HG03520 (cell line): ENCODE data around the gene PTGIS.

ENCODE experiments used
- ATAC-seq: cut with Tn5 transposase; IDR thresholded peaks from one replicate; pipeline ENCODE4 v1.9.1; 2021; ENCODE audit warnings: mild to moderate bottlenecking, moderate library complexity; ENCODE audit not compliant: unreplicated experiment

Gene PTGIS

DNA sequence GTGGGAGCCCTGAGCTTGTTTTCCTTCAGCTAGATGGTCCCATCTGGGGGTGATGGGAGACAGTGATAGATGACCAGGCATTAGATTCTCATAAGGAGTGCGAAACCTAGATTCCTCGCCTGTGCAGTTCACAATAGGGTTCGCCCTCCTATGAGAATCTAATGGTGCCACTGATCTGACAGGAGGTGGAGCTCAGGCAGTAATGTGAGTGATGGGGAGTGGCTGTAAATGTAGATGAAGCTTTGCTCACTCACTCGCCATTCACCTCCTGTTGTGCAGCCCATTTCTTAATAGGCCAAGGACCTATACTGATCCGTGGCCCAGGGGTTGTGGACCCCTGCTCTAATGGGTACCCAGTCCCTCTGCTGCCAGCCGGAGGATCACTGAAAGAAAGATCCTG is 64.8 kb downstream of the PTGIS start:
- no peak for ATAC-seq

DNA sequence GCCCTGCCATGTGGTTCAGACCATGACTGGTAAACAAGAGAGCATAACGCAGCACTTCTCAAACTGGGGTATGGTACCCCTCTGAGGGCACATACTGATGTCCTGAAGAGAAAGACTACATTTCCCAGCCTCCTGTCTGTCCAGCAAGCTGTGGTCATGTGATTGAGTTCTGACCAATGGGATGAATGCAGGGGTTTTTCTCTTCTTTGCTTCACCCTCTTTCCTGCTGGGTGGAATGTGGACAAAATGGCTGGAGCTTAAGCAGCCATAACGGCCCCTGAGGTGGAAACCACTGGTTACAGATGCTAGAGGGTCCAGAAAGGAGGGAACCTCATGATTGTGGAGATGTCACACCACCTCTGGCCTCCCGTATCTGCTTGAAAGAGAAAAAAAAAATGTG is 66.0 kb downstream of the PTGIS start:
- ATAC-seq: no peak

DNA sequence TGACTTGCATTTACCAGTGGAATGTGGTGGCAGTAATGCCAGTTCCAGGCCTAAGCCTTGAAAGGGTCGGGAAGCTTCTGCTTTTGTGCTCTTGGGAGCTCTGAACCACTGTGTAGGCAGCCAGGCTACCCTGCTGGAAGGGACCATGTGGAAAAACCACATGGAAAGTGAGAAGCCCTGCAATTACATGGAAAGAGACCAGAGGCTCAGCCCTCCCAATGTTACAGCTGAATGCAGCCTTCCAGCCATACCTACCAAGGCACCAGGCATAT is 70.6 kb downstream of the PTGIS start:
- no peak for ATAC-seq

DNA sequence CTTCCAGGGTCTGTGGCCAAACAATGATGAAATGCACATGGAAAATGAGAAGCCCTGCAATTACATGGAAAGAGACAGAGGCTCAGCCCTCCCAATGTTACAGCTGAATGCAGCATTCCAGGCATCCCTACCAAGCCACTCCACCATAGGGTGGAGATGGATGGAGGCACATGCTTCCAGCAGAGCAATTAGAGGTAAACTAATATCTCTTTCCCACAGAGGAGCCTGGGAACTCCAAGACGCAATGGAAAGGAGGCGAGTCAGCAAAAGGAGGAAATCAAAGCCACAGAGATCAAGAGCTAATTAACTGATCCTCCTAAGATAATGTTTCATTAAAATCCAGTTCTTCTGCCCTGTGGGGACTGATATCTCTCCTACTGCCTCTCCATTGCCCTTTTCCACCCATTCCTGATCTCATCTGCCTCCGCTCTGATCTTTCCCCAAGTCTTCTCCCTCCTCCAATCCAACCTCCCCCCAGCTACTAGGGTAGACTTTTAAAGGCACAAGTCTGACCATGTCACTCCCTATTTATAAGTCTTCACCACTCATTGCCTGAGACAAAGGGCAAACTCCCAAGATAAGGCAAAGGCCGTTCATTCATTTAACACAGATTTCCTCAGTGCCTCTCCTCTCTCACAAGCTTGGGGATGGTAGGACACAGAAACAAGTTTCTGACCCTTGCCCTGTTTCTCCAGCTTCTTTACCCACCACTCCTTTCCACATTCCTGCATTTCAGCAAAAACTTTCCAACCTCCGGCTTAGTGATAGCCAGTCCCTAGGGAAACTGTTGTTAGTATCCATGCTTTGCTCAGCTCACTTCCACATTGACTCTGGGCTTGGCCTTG is 71.2 kb downstream of the PTGIS start:
- no peak for ATAC-seq

DNA sequence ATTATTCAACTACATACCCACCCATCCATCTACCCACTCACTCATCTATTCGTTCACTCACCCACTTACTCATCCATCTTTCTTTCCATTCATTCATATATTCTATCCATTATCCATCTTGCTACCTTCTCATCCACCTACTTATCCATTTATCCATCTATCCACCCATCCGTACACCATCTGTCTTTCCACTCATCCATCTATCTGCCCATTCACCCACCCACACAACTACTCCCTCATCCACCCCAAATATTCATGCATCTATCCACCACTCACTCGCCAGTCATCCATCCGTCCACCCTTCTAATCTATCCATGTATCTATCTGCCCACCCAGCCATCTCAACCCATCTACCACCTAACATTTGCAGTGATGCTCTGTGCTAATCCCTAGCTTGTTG is 71.9 kb downstream of the PTGIS start:
- ATAC-seq: no peak

DNA sequence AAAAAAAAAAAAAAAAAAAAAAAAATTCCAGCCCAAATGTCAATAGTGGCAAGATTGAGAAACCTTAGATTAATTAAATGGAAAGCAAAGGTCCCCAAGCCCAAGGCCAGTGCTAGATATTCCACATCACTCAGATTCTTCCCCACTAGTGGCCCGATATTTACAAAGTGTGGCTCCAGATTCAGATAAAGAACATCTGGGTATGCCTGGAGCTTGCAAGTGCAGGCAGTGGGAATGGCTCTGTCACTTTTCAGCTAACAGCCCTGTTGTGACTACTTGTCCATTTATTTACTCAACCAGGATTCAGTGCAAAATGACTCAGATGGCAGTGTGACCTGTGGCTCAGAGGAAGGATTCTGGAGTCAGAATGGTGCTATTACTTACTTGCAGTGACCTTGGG is 77.2 kb downstream of the PTGIS start:
- no peak for ATAC-seq

DNA sequence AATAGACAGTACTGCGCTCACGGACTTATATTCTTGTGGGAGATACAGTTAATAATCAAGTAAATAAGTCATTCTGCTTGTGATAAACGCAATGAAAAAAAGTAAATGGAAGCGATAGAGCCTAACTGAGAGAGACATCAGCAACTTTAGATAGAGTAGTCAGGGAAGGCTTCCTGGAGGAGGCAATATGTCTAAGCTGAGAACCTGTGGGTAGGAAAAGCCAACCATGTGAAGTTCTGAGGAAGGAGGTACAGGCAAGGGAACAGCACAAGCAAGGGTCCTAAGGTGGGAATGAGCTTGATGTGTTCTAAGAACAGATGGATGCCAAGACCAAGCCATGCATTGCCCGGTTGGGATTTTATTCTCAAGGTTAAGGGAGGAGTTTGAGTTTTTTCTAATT is 78.2 kb downstream of the PTGIS start:
- ATAC-seq: no peak

DNA sequence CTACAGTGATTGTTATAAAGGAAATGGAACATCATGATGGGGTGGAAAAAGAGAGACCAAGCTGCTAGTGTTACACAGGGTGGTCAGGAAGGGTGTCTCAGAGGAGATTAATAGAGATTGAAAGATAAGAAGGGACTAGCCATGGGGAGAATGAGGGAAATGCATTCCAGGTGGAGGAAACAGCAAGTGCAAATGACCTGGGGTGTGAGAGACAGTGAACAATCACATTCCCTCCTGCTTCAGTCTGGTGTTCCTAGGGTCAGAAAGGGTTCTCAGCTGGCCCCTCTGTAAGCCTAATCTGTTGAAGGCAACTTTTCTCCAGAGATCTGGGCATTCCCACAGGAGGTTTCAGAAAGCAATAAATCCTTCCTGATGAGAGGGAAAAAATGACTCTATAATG is 81.9 kb downstream of the PTGIS start:
- ATAC-seq: no peak

DNA sequence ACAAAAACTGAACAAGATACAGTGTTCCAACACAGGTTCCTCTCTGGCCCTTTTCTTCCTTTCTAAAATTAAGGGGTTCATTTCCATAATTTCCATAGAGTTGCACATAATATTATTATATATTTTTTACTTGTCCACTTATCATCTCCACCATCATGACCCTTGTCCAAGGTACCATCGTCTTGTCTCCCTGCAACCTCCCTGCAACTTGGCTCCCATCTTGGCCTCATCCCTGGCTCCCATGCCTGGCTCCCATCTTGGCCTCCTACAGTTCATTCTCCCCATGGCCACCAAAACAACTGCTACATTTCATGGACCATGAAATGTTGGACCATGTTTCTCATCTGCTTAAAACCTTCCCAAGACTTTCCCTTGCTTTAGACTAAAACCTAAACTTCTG is 82.4 kb downstream of the PTGIS start:
- no peak for ATAC-seq

DNA sequence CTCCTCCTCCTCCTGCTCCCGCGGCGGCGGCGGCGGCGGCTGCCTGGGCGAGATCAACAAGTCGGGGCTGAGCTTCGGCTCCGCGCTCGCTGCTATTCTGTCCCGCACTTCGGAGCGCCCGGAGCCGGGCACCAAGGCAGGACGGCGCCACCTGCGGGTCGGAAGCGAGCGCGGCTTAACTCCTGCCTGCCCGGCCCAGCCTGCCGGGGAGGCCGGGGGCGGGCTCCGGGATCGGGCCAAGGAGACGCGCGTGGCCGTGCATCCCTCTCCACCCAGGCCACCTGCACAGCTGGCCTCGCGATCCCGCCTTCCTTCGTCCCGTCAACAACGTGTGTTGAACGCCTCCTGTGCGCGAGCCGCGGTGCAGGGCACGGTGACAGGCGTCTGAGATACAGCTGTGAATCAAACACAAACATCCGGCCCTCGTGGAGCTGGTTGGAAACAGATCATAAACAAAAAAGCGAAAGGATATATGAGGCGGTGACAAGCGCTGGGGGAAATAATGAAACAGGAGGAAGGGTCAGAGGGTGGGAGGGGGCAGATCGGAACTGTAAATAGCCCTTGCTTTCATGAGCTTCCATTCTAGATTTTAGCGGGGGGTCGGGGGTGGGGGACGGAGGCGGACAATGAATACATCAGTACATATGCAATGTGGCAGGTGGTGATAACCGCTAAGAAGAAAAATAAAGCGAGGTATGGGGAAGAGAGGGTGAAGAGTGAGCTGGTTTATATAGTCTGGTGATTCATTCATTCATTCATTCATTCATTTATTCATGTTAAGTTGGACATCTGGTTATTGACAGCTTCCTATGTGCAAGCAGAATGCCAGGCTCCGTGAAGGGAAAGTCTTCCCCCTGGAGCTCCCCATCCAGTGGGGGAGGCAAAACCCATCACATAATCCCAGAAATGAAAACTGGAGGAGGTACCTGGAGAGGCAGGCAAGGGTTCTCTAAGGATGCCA is 83.5 kb downstream of the PTGIS start:
- no peak for ATAC-seq

DNA sequence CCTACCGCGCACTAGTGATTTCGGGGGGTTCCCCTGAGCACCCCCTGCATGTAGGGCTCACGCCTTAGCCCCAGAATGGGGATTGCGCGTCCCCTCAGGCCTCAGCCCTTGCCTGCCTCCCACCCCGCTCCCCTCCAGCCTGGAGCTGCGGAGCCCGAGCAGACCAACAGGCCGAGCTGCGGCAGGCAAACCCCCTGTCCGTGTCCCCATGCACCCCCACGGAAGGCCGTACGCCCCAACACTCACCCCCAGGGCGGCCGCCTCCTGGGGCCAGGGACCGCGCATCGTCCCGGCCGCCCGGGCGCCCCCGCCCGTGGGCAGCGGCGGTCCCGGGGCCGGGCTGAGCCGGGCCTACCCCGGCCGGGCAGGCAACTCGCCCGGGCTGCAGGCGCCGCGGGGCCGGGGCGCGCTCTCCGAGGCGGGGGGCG is 84.2 kb downstream of the PTGIS start:
- ATAC-seq: no peak

DNA sequence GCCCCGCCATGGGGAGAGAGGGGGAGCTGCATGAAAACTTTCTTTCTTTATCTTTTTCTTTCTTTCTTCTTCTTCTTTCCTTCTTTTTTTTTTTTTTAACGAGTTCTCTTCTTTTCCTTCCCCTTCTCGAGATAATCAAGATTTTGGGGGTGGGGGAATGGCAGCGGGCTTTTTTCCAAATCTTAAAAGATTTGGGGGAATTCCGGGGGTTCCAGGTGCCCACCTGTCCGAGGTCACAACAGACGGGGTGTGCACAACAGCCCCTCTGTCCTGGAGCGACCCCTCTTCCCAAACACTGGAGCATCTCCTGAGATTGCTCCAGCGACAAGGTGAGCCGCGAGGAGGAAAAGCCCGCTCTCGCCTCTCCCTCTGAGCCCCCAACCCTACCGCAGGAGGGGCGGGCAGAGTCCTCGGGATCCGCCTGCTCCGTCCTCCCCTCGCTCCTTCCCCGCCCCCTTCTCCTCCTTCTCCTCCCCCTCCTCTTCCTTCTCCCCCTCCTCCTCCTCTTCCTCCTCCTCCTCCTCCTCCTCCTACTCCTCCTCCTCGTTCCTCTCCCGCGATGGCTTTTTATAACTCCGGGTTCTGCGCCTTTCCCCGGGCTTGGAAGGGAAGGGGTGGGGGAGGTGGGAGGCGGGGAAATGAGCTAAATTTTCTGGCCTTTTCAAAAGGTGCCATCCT is 84.8 kb downstream of the PTGIS start:
- no peak for ATAC-seq

DNA sequence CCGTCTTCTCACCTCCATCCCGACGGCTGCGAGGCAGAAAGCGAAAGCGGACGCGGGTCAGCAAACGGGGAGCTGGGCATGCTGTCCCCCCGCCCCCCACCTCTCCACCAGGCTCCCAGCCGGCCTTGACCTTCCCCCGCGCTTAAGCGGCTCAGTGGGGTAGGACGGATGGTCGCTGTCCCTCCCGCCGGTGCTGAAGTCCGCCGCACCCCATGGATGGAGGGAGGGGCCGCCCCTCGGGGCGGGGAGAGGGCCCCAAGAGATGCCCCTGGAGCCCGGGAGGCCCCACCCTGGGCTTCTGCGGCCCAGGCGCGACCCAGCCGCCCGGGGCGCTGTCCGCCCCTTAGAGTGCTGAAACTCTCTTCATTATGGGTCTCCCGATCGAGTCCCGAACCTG is 85.3 kb downstream of the PTGIS start, which contains the start of gene KCNB1:
TSS of gene KCNB1 (minus strand) at position 48 of the 397 bp plus-strand sequence. CDS start 188 bp downstream, outside the sequence.
- no peak for ATAC-seq

DNA sequence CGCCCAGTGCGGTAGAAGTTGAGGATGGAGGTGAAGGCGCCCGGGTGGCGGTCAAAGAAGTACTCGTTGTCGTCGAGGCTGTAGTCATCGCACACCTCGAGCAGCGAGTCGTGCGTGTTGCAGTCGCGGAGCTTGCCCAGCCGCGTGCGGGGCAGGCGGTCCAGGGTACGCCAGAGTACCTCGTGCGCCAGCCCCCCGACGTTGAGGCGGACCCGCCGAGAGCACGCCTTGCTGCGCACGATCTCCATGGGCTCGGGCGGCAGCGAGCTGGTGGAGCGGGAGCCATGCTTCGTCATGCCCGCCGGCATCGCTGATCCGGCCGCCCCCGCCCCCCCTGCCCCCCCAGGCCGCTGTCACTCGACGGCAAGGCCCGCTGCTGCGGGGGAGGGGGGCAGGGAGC is 85.8 kb downstream of the PTGIS start:
- ATAC-seq: no peak

DNA sequence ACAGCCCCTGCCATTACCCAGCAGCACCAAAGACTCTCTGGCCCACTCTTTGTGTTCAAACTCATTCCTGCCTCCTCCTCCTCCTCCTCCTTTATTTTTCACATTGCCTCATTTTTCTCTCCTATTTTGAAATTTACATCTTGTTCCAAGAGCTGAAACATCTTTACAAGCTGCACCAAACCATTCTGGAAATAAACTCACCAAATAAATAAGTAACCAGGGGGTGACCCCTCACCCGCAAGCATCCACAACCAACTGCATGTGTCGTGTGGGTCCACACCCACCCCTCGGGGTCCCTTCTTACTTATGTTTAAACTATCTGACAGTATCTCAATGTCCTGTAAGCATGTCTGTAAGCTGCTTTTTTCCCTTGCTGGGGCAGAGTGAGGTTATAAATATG is 86.8 kb downstream of the PTGIS start:
- no peak for ATAC-seq

DNA sequence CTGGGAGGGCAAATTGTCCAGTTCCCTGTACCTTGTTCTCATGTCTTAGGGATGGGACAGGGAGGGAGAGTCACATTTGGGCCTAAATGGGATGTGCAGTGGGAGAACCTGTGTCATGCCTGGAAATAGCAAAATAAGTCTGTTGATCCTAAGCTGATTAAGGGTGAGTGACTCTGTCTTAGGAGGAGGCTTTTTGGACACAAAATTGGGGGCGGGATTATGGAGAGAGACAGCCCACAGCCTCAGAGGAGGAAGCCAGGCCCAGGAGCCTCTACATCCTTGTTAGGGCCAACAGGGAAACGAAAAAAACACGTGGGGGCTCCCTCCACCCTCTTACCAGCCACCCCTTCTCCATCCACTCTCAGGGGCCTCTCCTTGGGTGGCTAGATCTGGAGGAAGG is 87.7 kb downstream of the PTGIS start:
- ATAC-seq: no peak

DNA sequence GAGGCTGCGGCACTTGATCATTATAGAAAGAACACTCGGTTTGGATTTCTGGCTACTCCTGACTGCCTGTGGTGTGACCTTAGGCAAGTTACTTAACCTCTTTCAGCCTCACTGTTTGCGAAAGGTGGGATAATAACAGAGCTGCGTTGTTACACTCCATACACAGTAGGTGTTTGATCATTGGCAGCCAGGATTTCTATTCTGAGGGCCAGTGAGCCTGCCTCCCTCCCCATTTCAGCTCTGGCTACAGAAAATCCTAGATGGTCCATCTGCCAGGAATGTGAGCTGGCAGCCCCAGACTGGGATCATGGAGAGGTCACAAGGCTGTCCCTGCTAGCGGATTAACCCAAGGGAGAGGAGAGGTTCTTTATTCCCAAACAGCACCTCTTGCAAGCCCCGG is 88.2 kb downstream of the PTGIS start:
- ATAC-seq: no peak

DNA sequence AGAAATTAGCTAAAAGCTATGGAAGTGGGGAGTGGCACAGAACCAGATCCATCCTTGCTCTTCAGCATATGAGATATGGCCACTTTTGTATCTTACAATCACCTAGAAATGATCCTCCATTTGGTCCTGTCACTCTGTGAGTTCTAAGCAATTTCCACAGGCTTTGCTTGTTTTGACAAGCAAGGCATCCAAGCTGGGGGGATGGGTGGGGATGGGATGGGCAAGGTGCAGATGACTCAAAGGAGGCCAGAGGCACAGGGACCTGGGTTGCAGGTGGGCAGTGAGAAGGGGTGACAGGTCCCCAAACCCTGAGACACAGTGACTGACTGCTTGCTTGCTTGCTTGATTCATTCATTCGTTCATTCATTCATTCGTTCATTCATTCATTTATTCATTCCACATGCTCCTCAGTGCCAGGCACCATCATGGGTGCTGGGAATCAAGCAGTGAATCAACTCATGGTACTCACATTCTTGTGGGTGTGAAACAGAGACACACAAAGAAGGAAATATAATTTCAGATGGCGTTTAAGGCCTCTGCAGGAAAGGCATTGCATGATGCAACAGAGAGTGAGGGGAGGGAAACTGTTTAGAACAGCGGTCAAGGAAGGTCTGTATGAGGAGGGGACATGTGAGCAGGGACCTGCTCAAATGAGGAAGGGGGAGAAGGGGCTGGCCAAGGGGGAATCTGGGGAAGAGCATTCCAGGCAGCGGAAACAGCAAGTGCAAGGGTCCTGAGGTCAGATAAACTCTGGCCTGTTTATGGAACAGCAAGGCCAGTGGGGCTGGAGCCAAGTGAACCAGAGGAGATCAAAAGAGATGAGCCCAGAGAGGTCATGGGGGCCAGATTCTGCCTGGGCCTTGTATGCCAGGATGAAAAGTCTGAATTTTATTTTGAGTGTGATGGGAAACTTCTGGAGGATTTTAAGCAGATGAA is 88.9 kb downstream of the PTGIS start:
- ATAC-seq: no peak

DNA sequence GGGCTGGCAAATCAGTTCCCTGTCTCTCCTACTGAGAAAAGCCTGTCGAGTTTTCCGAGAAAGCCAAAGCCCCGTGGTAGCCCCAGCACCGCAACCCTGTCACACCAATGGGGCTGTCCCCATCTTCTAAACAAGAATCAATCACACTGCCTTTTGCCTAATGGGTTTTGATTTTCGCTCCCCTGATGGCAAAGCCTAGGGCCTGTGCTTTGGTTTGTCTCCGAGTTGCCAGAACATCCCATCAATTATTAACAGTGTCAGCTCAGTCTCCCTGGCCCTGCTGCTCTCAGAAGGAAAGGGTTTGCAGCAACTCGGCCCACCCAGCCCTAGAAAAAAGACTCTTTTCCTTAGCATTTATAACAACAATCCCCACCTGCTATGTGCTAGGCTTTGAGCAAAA is 89.7 kb downstream of the PTGIS start:
- ATAC-seq: no peak

DNA sequence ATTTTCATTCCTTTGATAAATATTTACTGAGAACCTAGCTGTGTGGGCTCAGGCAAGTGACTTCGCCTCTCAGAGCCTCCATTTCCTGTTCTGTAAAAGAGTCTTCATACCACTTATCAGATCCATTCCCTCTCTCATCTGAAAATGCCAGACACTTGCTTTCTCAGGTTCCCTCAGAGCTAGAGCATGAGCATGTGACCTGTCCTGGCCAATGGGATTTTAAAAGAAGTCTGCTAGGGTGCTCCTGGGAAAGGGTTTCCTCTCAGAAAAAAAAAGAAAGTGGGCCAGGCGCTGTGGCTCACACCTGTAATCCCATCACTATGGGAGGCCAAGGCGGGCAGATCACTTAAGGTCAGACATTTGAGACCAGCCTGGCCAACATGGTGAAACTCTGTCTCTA is 90.7 kb downstream of the PTGIS start:
- no peak for ATAC-seq

DNA sequence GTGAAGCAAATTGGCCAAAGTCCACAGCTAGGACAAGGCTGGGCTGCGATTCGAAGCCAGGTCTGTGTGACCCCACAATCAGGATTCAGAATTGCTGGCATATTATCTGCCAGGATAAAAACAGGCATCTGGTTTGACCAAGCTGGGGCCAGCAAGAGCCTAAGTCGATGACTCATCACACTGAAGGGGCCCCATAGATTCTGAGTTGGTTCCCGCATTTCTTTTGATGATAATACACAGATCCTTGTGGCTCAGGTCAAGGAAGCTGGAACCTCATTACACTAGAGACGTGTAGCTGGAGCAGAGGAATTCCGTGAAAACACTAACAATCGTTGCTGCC is 92.0 kb downstream of the PTGIS start:
- ATAC-seq: no peak
